GM12878 (cell line): ENCODE results near the gene SMIM7. TPM values are rescaled to one million over a fixed set of nuclear protein-coding genes. Genes with fewer than 3 reads are reported as not detected.

Experiments used
- BMI1 ChIP-seq: fragments of 450-650 bp; IDR thresholded peaks from 2 replicates; pipeline ENCODE4 v1.6.1; 2016; ENCODE audit warnings: mild to moderate bottlenecking, moderate library complexity, borderline replicate concordance
- GATAD2B ChIP-seq: fragments of 450-650 bp; conservative IDR thresholded peaks from 2 replicates; pipeline ENCODE4 v1.6.1; 2017; ENCODE audit warnings: low read depth, mild to moderate bottlenecking, moderate library complexity
- IKZF1 ChIP-seq: fragments of 450-650 bp; conservative IDR thresholded peaks from 2 replicates; pipeline ENCODE4 v1.6.1; 2017; ENCODE audit warnings: antibody characterized with exemption, mild to moderate bottlenecking
- JUND ChIP-seq: IDR thresholded peaks from 2 replicates; pipeline ENCODE4 v1.6.1; 2012; ENCODE audit warnings: low read depth, mild to moderate bottlenecking, low read length, improper control_type of control experiment, moderate library complexity
- MEF2A ChIP-seq: IDR thresholded peaks from 2 replicates; pipeline ENCODE4 v1.6.1; 2011; ENCODE audit warnings: low read depth, mild to moderate bottlenecking, low read length, moderate library complexity; ENCODE audit not compliant: insufficient read depth
- NRF1 ChIP-seq: conservative IDR thresholded peaks from 2 replicates; pipeline ENCODE4 v1.6.1; 2011; ENCODE audit warnings: mild to moderate bottlenecking, low read depth, low read length, improper control_type of control experiment
- POU2F2 ChIP-seq: IDR thresholded peaks from 3 replicates; pipeline ENCODE4 v1.6.1; 2011; ENCODE audit warnings: low read depth, mild to moderate bottlenecking, low read length, borderline replicate concordance
- WRNIP1 ChIP-seq: IDR thresholded peaks from 2 replicates; pipeline ENCODE4 v1.6.1; 2011; ENCODE audit warnings: low read depth, low read length, improper control_type of control experiment, borderline replicate concordance
- ZNF384 ChIP-seq: IDR thresholded peaks from 2 replicates; pipeline ENCODE4 v1.6.1; 2012; ENCODE audit warnings: low read depth, mild to moderate bottlenecking, low read length, improper control_type of control experiment, borderline replicate concordance
- polyA plus RNA-seq, 11 experiments: library from polyadenylated mRNA; depleted of rRNA in 4 of 11; unstranded in 6 of 11; stranded (reverse) in 5 of 11; fragments of >200 nt; fragmentation: Nextera tagmentation in 4 of 11; fragmentation: Illumina TruSeq in 1 of 11; extraction: Ambion mirVana in 4 of 11; extraction: Trizol in 1 of 11; gene quantifications; 1 replicate in 1 of 11; 2 replicates in 10 of 11; pipeline versions ENCODE4 v1.2.1 to v1.2.3, GENCODE V29; 2011 to 2016; ENCODE audit warnings: inconsistent platforms in 2 of 11, missing spikeins in 2 of 11, low read depth in 1 of 11
- total RNA-seq, 4 experiments: library from RNA; depleted of rRNA in 3 of 4; stranded (reverse); fragments of >200 nt in 3 of 4; fragmentation: Illumina TruSeq in 1 of 4; extraction: Trizol in 1 of 4; gene quantifications; 2 replicates each; pipeline versions ENCODE4 v1.2.1 to v1.2.3, GENCODE V29; 2013 to 2021
- TF ChIP-seq, protein P1 (sequence below): IDR thresholded peaks from 2 replicates; pipeline ENCODE4 v1.6.1; 2012; ENCODE audit warnings: mild to moderate bottlenecking, low read depth, low read length
- TF ChIP-seq, protein P2 (sequence below): IDR thresholded peaks from 2 replicates; pipeline ENCODE4 v1.6.1; 2011; ENCODE audit warnings: low read depth, low read length, improper control_type of control experiment, borderline replicate concordance
- TF ChIP-seq, protein P3 (sequence below): fragments of 150-350 bp; IDR thresholded peaks from 2 replicates; pipeline ENCODE4 v1.6.1; 2016; ENCODE audit warnings: low read depth, low read length
- TF ChIP-seq, protein P4 (sequence below): fragments of 450-650 bp; IDR thresholded peaks from 2 replicates; pipeline ENCODE4 v1.6.1; 2017; ENCODE audit warnings: mild to moderate bottlenecking, moderate library complexity
- TF ChIP-seq, protein P5 (sequence below): fragments of 450-650 bp; IDR thresholded peaks from 2 replicates; pipeline ENCODE4 v1.6.1; 2016; ENCODE audit warnings: mild to moderate bottlenecking

Gene SMIM7
- total and polyA plus RNA-seq, 10 of the 15 experiments (the other 5 are each of a cell fraction or from before 2014, with no cell fraction given): 45.7 to 170 (median 70.8) TPM

DNA sequence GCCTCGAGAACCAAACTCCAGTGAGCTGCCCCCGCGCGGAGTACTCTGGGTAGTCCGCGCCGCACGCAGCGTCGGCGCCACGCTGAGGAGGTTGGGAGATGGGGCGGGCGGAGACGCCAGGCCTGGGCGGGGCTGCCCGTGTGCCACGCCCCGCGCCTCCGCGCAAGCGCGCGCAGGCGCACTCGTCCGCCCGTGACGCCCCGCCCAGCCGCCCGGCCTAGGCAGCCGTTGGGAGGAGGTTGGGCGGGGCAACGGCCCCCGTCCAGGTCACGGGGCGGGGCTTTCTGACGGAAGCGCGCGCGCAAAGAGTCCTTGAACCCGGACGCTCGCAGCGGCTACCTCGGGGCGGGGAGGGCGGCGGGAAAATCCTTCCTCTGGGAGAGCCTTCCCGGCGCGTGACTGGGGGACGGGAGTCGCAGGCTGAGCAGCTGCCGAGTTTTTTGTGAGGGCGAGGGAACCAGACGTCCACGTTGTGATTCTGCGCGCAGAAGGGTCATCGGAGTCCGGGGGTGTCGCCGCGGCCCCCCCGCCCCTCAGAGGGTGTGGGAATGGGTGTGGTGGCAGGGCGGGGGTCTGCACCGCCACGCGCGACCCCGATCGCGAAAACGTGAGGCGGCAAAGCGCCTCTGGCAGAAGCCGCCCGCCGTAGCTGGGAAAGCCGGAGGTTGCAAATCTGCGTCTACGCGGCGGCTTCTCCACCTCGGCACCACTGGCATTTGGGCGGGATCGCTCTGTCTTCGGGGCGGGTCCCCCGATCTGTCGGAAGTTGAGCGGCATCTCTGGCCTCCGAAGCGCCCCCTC, 31.6 kb downstream of the SMIM7 start, which contains the start of gene MED26 (continued):
- TF ChIP-seq ZNF384 (no peak), JUND (0 out of 2 replicates have a peak, but pooled peaks have one; percentile 9), MEF2A (no peak), POU2F2 (peak; percentile 46; the same call in 1 of the 3 replicates), NRF1 (peak; percentile 83), BMI1 (no peak), WRNIP1 (no peak), IKZF1 (peak; percentile 92), GATAD2B (peak; percentile 79; the same call in 1 of the 2 replicates)
- TF ChIP-seq, protein P1, sequence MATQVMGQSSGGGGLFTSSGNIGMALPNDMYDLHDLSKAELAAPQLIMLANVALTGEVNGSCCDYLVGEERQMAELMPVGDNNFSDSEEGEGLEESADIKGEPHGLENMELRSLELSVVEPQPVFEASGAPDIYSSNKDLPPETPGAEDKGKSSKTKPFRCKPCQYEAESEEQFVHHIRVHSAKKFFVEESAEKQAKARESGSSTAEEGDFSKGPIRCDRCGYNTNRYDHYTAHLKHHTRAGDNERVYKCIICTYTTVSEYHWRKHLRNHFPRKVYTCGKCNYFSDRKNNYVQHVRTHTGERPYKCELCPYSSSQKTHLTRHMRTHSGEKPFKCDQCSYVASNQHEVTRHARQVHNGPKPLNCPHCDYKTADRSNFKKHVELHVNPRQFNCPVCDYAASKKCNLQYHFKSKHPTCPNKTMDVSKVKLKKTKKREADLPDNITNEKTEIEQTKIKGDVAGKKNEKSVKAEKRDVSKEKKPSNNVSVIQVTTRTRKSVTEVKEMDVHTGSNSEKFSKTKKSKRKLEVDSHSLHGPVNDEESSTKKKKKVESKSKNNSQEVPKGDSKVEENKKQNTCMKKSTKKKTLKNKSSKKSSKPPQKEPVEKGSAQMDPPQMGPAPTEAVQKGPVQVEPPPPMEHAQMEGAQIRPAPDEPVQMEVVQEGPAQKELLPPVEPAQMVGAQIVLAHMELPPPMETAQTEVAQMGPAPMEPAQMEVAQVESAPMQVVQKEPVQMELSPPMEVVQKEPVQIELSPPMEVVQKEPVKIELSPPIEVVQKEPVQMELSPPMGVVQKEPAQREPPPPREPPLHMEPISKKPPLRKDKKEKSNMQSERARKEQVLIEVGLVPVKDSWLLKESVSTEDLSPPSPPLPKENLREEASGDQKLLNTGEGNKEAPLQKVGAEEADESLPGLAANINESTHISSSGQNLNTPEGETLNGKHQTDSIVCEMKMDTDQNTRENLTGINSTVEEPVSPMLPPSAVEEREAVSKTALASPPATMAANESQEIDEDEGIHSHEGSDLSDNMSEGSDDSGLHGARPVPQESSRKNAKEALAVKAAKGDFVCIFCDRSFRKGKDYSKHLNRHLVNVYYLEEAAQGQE: no peak
- TF ChIP-seq, protein P2, sequence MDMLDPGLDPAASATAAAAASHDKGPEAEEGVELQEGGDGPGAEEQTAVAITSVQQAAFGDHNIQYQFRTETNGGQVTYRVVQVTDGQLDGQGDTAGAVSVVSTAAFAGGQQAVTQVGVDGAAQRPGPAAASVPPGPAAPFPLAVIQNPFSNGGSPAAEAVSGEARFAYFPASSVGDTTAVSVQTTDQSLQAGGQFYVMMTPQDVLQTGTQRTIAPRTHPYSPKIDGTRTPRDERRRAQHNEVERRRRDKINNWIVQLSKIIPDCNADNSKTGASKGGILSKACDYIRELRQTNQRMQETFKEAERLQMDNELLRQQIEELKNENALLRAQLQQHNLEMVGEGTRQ: no peak
- TF ChIP-seq, protein P3, sequence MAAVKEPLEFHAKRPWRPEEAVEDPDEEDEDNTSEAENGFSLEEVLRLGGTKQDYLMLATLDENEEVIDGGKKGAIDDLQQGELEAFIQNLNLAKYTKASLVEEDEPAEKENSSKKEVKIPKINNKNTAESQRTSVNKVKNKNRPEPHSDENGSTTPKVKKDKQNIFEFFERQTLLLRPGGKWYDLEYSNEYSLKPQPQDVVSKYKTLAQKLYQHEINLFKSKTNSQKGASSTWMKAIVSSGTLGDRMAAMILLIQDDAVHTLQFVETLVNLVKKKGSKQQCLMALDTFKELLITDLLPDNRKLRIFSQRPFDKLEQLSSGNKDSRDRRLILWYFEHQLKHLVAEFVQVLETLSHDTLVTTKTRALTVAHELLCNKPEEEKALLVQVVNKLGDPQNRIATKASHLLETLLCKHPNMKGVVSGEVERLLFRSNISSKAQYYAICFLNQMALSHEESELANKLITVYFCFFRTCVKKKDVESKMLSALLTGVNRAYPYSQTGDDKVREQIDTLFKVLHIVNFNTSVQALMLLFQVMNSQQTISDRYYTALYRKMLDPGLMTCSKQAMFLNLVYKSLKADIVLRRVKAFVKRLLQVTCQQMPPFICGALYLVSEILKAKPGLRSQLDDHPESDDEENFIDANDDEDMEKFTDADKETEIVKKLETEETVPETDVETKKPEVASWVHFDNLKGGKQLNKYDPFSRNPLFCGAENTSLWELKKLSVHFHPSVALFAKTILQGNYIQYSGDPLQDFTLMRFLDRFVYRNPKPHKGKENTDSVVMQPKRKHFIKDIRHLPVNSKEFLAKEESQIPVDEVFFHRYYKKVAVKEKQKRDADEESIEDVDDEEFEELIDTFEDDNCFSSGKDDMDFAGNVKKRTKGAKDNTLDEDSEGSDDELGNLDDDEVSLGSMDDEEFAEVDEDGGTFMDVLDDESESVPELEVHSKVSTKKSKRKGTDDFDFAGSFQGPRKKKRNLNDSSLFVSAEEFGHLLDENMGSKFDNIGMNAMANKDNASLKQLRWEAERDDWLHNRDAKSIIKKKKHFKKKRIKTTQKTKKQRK: no peak
- TF ChIP-seq, protein P4, sequence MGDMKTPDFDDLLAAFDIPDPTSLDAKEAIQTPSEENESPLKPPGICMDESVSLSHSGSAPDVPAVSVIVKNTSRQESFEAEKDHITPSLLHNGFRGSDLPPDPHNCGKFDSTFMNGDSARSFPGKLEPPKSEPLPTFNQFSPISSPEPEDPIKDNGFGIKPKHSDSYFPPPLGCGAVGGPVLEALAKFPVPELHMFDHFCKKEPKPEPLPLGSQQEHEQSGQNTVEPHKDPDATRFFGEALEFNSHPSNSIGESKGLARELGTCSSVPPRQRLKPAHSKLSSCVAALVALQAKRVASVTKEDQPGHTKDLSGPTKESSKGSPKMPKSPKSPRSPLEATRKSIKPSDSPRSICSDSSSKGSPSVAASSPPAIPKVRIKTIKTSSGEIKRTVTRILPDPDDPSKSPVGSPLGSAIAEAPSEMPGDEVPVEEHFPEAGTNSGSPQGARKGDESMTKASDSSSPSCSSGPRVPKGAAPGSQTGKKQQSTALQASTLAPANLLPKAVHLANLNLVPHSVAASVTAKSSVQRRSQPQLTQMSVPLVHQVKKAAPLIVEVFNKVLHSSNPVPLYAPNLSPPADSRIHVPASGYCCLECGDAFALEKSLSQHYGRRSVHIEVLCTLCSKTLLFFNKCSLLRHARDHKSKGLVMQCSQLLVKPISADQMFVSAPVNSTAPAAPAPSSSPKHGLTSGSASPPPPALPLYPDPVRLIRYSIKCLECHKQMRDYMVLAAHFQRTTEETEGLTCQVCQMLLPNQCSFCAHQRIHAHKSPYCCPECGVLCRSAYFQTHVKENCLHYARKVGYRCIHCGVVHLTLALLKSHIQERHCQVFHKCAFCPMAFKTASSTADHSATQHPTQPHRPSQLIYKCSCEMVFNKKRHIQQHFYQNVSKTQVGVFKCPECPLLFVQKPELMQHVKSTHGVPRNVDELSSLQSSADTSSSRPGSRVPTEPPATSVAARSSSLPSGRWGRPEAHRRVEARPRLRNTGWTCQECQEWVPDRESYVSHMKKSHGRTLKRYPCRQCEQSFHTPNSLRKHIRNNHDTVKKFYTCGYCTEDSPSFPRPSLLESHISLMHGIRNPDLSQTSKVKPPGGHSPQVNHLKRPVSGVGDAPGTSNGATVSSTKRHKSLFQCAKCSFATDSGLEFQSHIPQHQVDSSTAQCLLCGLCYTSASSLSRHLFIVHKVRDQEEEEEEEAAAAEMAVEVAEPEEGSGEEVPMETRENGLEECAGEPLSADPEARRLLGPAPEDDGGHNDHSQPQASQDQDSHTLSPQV: 0 out of 2 replicates have a peak, but pooled peaks have one; percentile 40
- TF ChIP-seq, protein P5, sequence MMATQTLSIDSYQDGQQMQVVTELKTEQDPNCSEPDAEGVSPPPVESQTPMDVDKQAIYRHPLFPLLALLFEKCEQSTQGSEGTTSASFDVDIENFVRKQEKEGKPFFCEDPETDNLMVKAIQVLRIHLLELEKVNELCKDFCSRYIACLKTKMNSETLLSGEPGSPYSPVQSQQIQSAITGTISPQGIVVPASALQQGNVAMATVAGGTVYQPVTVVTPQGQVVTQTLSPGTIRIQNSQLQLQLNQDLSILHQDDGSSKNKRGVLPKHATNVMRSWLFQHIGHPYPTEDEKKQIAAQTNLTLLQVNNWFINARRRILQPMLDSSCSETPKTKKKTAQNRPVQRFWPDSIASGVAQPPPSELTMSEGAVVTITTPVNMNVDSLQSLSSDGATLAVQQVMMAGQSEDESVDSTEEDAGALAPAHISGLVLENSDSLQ: peak; percentile 77
